ENCODE data around the gene CRB1.

Gene CRB1

DNA sequence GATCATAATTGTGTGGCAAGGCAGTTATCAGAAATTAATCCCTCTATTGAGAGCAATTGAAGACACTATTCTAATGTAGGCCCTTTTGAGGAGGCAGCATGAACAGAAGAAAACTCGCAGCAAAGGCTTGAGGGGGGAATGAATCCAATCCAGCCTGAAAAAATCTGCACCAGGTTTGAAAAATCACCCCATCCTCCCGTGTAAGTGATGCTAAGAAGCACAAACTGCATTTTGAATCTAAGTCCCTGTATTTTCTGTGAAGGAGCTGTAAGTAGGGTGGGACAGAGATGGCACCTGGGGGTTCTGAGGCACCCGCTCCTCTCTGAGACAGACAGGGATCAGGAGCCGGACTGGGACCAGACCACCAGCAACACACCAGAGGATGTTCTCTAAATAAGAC, at the start of gene CRB1:
Gene CRB1 (plus strand): TSS at position 241 of the 400 bp plus-strand sequence. CDS start 161 bp downstream, outside the sequence.
- peak; percentile 15 for DNase-seq

DNA sequence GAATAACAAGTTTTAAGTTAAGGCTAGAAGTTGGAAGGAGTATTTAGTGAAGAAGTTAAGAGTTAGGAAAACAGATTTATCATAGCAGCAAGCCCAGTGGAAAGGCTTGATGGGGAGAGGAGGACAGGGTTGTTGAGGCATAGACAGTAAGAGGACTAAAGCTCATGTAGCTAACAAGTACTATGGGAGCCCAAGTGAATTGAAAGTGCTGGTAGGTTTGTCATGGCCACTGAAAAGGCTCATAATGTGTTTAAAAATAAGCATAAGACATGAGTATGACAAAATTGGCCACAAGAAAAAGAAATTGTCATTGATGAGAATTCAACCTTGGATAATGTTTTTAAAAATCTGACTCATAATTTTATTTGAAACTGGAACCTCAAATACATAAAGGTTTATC, 49.2 kb upstream of the CRB1 start:
- no peak for DNase-seq

DNA sequence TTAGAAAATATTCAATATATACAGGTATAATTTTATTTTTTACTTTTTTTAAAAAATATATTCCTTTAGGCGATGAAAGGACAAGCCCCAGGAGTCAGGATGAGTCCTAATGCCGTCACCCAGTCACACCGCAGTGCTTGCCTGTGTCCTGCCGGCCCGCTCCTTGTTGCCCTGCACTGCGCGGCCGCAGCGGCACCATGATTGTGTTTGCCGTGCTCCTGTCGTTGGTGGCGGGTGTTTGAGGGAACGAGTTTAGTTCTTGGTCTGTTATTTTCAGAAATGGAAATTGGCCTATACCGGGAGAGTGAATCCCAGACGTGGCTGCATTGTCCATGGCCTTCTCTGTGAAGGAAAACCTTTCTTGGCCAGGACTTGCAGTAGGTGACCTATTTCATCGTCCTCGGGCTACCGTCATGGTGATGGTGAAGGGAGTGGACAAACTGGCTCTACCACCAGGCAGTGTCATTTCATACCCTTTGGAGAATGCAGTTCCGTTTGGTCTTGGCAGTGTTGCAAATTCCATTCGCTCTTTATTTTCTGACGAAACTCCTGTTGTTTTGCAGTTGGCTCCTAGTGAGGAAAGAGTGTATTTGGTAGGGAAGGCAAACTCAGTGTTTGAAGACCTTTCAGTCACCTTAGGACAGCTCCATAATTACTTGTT, 45.9 kb upstream of the CRB1 start:
- no peak for DNase-seq

DNA sequence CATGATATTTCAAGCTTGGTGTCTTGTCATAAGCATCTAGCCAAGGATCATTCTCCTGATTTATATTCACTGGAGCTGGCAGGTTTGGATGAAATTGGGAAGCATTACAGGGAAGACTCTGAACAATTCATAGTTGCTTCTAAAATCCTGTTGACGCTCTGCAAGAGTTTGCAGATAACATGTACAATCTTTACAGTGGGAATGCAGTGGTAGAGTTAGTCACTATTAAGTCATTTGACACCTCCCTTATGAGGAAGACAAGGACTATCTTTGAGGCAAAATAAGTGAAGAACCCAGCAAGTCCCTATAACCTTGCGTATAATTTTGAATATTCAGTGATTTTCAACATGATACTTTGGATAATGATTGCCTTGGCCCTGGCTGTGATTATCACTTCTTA, 45.3 kb upstream of the CRB1 start:
- DNase-seq, result no peak

DNA sequence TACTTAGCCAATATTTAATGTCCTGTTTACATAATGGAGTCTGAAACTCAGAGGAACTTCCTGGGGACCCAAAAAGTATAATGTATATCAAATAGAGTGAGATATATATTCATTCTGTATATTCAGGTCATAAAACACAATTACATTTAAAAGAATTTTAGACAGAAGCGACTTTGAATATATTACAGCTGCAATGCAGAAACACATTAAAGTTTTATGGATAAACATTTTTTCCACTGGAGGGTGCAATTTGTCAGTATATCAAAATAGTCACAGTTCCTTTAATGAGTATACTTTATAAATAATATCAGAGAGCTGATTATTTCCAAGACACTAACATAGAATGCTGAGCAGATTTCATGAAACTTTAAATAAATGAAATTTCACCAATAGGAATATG, 43.9 kb upstream of the CRB1 start:
- DNase-seq, result no peak

DNA sequence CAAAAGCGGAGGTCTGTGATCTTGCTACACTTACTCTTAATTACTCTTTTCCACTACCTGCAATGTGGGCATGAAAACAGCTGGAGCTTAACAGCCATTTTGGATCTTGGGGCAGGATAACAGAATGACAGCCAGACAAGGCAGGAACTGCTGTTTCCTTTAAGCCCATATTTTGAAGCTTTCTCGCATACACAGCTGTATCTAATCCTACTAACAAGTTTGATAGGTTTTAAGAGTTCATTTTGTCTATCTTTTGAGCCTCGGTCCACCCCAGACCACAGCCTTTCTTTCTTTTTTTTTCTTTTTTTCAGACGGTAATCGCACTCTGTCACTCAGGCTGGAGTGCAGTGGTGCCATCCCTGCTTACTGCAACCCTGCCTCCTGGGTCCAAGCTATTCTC, 42.4 kb upstream of the CRB1 start:
- DNase-seq, result no peak

DNA sequence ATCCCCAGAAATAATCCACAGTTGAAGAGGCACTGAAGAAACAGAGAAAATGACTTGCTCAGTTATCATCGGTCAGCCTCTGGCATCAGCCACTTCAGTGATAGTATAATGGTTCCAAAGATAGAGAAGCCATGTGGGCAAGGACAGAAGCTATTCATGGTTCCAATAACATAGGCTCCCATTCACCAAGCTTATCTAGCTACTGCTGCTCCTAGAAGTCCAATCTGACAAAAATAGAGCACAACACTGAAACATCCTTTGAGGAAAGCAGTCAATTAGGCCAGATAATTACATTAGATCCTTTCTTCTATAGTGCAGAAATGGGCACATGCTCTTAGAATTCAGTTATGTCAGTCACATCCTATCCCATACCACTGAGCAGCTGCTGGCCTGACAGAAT, 33.5 kb upstream of the CRB1 start:
- no peak for DNase-seq

DNA sequence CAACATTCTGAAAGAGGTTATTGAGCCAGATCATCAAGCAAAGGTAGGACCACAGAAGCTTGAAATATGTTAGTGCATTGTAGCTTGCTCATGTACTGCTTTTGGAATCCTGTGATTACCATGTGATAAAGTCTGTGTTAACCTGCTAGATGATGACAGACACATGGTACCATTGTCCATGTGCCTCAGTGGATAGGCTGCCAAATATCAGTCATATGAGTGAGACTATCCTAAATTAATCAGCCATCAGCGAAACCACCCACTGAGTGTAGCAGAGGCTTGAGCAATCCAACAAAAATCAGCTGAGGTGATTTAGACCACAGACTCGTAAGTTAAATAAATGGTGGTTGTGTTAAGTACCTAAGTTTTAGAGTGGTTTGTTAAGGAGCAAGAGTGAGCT, 32.7 kb upstream of the CRB1 start:
- DNase-seq, result no peak

DNA sequence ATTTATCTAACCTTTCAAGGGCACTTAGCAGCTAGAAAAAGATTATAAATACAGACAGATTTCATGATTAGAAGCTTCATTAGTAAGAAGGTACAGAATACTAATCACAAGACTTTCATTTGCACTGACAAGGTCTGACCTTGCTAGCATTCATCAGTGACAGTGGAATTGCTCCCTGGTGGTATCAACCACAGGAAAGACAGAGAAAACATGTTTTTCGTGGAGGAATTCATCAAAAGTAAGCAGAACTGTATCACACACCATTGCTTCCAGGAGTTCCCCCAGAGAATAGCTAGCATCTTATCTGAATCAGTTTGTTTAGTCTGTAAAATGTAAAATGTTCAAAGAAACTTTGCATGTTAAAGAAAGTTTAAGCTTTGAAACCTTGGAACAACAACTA, 20.6 kb upstream of the CRB1 start:
- DNase-seq, result no peak

DNA sequence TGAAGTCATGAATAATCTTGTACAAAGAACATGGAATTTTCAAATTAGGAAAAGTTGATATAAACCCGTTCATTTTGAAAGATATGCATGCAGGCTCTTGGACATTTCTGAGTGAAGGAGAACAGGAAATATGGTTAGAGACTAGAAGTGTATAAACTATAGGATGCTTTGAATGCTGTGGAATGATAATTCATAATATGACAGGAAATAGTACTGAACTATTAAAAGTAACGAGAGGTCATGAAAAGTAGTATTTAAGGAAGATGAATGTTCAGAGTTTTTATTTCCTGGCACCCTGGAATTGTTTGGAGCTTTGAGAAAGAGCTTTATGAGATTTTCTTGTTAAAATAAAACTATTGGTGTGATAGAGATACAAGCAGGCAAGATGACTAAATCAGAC, 18.7 kb upstream of the CRB1 start:
- DNase-seq, result no peak

DNA sequence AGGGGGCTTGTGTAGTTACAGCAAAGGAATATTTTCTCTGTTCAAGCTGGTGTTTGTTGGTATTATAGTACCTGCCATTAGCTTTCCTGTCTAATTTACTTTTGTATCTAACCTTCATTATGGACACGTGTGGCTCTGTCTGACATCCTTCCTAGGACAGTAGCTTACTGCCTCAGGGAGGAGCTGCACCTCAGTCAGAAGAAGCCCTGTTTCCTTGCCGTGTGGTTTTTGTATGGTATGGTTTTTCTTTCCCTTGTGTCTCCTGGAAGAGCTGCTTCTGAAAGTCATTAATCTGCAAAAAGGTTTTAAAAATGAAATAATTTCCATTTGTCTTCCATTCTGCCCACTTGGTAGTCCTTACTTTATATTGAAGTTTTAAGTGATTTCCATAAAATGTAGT, 17.4 kb upstream of the CRB1 start:
- DNase-seq, result no peak

DNA sequence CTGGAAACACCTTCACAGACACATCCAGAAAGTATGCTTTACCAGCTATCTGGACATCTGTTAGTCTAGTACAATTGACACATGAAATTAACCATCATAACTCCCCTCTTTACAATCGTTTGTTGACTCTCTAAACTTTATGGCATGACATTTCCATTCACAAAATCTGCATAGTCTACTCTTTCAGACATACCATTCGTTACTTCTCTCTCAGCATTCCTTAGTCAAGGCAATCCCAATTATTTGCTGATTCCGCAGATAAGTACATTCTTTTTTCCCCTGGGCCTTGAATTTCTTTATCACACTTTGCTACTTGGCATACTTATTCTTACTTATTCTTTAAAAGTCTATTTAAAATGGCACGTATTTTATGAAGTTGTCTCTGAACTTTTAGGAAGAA, 15.1 kb upstream of the CRB1 start:
- no peak for DNase-seq

DNA sequence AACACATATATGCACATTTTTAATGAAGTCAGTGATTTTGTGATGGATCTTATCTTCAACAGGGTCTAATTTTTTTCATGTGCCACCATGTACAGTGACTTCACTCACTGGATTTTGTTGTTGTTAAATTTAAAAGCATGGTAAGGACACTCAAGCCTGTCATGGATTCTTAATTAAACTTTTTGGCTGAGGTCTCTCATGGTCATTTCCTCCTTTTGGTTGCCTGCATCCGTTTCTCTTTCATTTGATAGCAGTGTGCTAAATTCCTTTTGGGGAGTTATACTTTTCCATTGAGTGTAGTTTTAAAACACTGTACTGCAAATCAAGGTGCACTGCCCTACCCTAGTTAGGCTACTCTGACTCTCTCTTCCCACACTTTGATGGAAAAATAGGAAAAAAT, 13.2 kb upstream of the CRB1 start:
- DNase-seq, result no peak

DNA sequence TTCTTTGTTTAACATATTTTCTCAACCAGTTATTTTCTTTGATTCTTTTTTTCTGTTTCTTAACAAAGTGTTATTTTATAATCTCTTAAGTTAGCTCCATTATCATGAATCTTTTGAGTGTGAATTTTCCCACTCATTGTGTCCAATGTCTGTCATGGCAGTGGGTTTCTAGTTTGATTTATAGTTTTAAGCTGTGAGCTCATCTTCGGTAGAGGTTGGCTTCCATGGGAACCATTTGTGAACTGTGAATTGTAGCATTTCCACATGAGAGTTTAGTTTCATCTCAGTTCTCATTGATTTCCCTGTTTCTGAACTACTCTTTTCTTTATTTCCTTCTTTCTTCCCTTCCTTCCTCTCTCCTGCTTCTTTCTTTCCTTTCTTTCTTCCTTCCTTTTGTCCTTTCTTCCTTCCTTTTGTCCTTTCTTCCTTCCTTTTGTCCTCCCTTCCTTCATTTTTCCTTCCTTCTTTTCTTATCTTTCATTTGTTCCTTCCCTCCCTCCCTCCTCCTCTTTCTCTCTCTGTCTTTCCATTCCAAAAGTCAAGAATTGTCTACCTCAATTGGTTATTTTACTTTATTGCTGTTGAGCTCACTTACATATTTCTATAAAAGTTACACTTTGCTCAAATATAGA, 3.0 kb upstream of the CRB1 start:
- no peak for DNase-seq

DNA sequence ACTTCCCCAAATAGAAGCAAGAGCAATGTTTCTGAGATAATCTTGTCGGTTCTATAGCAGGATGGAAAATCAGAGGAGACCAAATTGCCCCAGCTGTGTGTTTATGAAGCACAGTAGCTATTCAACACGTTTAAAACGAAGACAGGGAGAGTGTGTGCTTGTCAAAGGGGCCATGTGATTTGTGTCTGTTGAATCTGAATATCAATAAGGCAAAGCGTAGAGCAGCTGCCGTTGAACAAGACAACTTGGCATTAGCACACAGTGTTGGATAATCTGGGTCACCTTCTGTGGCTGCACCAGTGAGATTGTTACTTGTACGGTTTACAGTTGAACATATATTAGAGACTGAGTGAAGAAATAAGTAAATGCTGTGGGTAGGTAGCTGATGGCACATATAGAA, 1.0 kb downstream of the CRB1 start:
- DNase-seq, result no peak

DNA sequence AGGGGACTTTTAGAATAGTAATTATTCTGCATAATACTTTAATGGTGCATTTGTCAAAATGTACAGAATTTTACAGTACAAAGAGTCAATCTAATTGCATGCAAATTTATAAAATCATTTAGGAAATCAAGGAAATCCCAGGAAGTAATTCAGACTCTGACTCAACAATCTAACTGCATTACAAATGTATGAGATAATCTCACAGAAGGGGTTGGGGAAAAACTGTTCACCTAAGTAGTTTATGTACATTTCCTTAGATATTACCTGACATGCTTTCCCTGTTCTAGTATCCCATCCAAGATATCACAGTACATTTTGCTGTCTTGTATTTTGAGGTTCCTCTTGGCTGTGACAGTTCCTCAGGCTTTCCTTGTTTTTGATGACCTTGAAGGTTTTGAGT, 4.7 kb downstream of the CRB1 start:
- no peak for DNase-seq

DNA sequence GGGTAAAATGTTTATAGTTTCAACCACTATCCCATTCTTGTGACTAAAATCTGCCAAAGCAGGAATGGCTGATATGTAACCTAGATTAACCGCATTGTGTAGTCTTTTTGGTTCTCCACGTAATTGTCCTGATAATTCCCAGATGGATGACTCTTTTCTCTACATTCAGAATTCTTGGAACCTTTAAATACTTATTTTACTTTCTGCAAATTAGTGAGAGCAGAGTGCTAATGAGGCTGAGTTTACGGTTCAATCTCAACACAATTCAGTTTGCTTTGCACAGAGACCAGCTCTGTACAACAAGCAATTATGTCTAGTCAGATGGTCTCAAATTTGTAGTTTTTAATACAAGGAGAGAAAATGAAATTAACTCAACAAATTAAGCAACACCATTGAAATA, 9.1 kb downstream of the CRB1 start:
- no peak for DNase-seq

DNA sequence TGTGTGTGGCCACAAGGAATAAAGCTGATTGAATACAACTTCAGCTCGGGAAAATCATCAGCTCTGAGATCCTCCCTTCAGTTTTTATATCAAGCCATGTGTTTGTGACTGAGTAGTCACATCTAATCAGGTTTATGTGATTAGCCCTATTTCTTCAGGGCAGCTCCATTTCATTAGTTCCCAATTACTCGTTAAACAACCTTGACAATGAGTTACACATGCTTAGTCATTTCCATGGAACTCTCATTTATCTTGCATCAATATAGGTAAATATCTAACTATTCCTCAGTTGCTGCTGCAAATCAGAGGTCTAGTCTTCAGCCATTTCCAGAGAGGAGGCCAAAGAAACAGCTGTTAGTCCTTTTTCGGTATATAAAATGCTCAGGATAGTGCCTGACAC, 16.3 kb downstream of the CRB1 start:
- no peak for DNase-seq

DNA sequence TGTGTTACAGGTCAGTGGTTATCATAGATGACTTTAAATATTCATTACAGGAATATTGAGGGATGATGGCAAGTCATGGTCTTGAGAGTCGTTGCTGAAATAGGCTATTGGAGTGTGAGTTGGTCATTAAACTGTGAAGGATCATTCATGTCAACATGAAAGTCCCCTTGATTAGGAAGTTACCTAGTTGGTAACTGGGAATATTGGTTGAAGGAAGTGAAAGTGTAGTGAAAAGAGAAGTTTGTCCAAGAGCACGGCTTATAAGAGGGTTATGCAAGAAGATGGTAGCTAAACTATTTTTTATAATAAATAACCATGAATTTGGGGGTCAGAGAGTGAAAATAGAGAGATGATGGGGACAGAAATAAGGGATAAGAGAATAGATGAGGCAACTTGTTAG, 16.9 kb downstream of the CRB1 start:
- no peak for DNase-seq

DNA sequence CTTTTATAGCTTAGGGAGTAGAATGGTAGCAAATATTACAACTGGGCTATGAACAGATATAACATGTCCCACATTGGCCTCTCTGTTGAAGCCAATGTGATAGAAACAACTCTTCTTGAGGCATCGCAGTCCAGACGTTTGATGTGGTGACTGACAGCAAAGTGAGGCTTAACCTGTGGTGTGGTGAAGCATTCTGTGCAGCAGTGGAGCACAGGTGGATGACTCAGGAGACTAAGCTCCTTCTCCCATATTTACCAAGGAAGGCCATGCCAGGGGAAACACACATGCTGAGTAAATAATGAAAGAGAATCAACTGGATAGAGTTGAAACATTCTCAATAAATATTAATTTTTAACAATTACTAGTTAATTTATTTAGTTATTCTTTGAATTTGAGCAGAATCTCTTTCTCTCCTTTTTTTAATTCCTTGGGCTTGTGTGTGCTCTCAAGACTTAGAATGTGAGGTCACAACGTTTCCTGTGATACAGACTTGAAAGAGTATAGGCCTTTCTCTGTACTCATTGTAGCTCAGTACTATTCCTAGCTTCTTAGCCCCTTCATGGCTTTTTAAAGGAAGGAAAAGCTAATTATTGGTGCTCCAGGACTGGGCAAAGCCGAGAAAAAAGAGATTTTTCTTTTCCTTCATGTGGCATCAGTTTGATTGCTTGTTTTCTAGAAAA, 17.6 kb downstream of the CRB1 start:
- no peak for DNase-seq

DNA sequence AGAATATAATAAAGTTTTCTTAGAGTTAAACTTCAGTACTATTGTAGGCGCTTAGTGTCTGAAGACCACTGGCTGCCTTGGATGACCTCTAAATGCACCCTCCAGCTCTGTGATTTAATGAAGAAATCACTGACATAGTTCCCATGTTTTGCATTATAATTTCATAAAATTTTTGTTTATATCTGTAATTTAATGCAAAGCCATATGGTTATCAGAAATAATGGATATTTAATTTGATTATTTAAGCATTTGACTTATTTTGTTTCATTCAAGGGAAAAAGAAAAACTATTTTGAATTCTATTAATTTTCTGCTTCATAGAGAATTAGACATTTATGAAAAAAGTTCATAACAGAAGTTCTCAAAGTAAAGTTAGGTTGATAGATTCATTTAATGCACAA, 18.6 kb downstream of the CRB1 start:
- no peak for DNase-seq

DNA sequence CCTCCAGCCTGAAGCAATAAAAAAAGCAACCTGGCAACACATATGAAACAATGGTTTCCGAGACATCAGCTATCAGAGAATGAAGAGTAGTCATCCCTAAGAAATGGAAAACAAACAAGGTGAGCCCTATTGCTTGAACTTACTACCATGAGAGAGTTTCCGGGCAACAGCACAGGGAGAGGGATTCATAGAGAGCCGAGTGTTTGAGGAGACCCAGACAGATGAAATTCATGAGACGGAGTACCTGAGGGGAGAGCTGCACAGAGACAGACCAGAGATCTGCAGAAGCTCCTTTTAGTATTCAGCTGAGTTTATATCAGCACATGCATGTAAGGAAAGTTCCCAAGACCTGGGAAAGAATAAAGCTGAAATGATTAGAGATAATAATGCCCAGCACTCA, 19.8 kb downstream of the CRB1 start:
- no peak for DNase-seq

DNA sequence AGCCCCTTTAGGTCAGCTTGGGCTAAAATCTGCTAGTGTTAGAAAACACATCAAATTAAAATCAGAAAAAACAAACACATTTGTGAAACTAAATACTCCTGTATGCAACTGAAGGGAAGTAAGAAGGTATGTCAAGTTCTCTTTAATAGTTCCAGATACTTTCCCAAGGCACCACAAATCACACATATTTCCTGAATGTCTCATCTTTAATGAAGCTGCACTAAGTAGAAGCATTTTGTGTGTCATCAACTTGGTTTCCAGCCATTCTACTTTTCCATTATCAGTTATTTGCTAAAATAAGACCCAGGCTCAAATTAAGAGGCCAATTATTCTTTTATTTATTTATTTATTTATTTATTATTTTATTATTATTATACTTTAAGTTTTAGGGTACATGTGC, 34.7 kb downstream of the CRB1 start:
- no peak for DNase-seq

DNA sequence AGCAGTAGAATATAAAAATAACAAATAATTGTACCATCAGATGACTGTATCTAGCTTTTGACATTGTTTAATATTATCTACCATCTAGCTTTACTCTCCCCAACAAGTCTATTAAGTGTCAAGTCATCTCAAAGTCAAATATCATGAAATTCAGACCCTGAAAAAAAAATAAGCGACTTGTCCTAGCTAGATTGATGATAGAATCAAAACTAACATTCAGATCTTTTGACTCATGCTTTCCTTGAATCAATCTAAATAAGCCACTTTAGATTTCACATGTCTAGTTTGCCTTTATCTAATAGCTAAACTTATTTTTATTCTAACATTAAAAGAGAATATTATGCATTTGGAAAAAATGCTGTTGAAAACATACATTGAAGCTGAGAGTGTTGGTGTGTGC, 35.4 kb downstream of the CRB1 start:
- no peak for DNase-seq
